ENCODE data around the gene SCIMP.

GRCh38 chr17:5237541-5238016, 2.9 kb upstream of the SCIMP start:
- TF ChIP-seq CTCF (IDR thresholded peaks at IDR 0.05; ENCODE audit: low read depth, low read length): peak; percentile 81
- TF ChIP-seq EZH2phosphoT487 (IDR thresholded peaks at IDR 0.05; ENCODE audit: low read depth): no peak
